Stimulated activated CD8-positive, alpha-beta memory T cell treated with anti-CD3 and anti-CD28 coated beads, Interleukin-7, amount 100 ng/mL, for 24 hours (primary cell): ENCODE results near the gene VMP1.

ENCODE experiments used
- DNase-seq: peaks from one replicate; pipeline ENCODE4 v3.0.0-alpha.2; 2020; ENCODE audit warnings: low read depth

Gene VMP1

DNA sequence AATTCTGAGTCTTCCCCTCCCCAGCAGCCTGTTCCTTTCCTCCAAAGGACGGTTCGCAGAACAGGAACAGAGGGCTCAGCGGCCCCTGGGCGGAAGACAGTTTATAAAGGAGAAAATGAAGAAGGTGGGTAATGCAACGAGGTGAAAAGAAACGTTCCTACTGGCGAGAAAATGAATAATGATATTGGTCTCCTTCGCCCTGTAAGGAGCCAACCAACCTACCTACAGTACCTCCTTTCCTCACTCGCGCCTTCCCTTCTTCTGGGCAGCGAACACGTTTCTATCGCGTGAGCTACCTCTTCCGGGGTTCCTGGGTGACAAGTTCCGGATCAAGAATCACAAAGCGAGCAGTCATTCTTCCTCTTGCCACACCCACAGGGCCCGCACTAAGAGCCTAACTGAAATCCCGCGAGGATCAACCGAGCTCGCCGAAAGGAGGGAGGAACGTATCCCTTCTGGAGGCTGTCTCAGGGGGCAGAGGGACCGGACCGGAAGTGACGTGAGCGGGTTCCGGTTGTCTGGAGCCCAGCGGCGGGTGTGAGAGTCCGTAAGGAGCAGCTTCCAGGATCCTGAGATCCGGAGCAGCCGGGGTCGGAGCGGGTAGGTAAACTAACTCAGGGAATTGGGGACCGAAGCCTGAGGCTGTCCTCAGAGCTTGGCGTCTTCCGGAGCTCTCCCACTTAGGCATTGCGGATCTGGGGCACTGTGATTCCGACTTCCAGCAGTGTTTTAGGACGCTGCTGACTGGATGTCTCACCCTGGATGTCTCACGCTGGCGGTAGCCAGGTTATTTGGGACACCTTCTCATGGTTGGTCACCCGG, at the start of gene VMP1, which contains the start of gene PTRH2:
VMP1 (plus strand) TSS at position 506 of the 822 bp plus-strand sequence. CDS start 23,793 bp downstream, outside the sequence.
PTRH2 (minus strand) TSS at position 282 of the 822 bp plus-strand sequence. CDS start 9,452 bp downstream, outside the sequence.
- DNase-seq: peak; percentile 86

DNA sequence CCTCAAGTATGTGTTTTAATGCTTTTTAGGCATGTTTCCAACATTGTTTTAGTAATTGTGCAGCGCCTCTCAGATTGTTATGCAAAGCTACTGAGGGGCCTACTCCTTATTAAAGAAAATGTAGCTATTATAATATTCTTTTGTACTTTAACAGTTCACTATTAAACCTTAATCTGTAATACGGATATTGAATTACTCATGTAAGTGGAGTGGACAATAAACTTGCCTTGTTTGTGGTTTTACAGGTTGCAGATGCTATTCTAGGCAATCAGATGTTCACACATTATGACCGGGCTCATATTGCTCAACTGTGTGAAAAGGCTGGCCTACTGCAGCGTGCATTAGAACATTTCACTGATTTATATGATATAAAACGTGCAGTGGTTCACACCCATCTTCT, 41.2 kb upstream of the VMP1 start:
- no peak for DNase-seq

DNA sequence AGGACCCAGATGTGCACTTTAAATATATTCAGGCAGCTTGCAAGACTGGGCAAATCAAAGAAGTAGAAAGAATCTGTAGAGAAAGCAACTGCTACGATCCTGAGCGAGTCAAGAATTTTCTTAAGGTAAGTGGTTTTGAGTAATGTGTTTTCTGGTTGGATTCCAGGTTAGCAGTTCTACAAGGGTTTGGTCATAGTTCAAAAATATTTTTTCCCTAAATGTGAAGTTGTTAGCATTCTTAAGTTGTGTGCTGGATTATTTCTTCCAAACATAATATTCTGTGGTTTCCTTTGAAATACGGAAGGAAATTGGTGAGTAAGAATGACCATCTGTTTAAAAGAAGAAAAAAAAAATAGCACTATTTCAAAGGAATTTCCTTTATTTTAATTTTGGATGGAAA, 38.6 kb upstream of the VMP1 start:
- DNase-seq: no peak

DNA sequence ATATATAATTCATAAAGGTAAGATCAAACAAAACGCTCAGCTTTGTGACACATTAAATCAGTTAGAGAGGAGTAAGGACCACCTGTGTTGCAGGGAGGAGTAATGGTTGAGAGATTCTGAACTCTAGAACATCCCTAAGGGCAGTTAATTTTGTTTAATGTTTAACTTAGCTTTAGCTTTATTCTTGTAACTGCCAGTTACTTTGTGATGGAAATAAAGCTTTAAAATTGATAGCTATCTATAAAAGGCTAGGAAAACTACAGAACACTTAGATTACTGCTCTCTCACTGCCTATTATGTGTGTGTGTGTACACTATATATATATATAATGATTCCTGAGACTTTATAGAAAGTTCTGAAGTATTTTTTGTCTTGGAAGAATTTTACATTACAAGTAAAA, 38.0 kb upstream of the VMP1 start:
- no peak for DNase-seq

DNA sequence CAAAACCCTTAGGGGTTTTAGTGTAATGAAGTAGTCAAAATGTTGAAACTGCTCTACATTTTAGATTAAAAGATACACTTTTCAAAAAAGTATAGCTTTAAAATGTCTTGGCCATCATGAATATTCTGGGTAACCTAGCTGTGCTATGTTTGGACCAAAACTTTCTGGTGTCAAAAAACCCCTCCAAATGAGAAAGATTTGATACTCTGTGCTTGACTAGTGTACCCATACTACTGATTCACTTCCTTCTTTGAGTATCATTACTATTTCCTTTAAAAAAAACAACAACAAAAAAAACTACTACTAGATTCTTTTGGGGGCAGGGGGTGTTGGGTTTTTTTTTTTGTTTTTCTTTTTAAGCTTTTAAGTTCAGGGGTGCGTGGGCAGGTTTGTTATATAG, 37.5 kb upstream of the VMP1 start:
- no peak for DNase-seq

DNA sequence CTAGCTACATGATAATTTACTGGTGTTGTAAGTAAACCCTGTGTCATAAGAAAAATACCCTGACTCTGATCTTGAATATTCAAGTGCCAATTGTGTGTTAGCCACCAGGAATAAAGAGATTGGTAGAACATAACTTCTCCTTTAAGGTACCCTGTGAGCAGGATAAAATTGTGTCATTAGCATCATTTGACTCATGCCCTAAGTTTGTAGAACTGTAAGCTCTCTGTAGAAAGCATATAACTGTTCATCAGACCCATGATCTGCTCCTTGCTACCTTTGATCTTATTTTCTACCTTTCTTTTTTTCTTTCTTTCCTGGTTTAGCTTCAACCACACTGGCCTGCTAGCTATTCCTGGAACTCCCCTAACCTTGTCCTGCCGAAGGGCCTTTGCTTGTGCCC, 36.1 kb upstream of the VMP1 start:
- no peak for DNase-seq

DNA sequence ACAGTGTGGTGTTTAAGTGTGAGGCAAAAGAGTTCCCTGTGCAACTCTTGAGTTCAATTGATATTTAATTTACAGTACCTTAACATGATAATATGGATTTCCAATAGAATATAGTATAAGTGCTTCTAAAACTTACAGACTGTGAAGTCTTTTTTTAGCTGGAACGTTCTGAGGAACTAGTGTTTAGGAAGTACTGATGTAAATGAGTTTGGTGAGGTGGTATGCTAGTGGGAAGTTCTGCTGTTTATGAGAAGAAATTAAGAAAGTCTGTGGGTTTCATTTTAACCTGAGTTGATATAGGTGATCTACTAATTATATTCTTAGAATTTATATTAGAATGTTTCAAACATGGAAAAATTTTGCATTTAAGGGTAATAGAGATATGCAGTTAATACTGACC, 32.2 kb upstream of the VMP1 start:
- DNase-seq: no peak

DNA sequence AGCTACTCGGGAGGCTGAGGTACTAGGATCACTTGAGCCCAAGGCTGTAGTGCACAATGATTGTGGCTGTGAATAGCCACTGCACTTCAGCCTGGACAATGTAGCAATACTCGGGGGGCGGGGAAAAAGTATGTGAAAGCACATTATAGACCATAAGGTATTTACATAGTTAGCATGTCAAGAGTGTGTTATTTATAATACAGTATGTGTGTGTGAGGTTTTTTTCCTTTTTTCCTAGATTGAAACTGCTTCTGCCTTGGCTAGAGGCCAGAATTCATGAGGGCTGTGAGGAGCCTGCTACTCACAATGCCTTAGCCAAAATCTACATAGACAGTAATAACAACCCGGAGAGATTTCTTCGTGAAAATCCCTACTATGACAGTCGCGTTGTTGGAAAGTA, 30.7 kb upstream of the VMP1 start:
- DNase-seq: no peak

DNA sequence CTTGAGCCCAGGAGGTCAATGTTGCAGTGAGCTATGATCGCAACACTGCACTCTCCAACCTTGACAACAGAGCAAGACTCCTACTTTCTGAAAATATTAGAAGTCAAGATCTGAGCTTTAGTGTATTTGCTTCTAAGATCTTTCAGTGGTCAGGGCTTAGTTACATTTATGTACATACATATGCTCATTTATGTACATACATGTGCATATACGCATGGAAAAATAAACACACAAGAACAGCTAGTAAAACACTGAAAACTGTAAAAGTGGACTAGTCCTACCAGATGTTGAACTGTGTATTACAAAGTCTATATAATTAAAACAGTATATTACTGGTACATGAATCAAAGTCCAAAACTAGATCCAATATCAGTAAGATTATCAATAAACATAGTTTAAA, 28.5 kb upstream of the VMP1 start:
- DNase-seq: no peak

DNA sequence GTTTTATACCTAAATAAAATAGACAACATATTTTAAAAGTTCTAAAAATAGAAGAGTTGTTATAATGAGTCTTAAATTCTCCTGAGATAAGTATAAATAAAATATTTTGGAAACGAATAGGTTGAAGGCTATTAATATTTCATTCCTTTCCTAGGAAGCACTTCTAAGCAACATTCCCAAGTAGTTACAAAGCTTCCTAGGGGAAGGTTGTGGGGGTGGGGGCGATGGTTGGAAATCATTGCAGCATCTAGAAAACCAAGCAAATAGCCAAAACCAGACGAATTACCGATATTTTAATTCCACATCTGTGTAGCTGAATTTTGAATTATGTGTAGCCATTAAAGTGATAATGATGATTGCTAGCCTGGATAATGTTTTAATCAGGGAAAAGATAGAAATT, 27.1 kb upstream of the VMP1 start:
- no peak for DNase-seq

DNA sequence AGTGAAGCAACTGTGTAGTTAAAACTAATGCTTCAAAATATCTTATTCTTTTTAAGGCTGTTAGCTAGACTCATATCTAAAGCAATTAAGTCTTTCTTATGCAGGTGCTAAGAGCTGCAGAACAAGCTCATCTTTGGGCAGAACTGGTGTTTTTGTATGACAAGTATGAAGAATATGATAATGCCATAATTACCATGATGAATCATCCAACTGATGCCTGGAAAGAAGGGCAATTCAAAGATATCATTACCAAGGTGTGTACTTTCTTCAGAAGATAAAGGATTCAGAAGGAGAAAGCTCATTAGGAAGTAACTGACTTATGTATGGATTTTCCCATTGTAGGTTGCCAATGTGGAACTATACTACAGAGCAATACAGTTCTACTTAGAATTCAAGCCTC, 24.2 kb upstream of the VMP1 start:
- DNase-seq: no peak

DNA sequence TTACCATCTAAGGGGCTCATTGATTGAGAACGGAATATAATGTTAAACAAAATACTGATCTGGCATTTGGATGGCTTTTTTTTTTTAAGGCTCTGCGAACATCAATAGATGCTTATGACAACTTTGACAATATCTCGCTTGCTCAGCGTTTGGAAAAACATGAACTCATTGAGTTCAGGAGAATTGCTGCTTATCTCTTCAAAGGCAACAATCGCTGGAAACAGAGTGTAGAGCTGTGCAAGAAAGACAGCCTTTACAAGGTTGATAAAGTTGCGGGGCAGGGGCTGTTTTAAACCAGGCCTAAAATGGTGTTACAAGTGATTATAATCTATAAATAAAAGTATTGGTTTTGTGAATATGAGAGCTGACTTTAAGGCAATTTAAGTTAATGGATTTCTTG, 22.5 kb upstream of the VMP1 start:
- no peak for DNase-seq

DNA sequence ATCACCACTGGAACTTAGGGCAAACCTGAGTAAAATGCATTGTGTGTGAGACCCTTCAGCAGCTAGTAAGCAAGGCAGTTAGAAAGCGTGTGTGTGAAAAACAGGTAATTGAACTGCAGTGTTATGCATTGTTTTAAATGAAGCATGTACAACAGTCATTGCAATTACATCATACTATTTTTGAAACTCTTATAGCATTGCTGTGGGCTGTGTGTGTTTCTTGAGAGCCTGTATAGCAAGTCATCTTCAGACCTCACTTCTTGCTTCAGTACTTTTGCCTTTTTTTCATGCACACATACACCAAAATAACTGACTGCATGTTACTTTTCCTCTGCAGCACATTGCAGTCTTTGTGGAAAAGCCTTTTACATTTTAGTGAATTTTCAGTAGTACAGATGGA, 19.4 kb upstream of the VMP1 start:
- DNase-seq: no peak

DNA sequence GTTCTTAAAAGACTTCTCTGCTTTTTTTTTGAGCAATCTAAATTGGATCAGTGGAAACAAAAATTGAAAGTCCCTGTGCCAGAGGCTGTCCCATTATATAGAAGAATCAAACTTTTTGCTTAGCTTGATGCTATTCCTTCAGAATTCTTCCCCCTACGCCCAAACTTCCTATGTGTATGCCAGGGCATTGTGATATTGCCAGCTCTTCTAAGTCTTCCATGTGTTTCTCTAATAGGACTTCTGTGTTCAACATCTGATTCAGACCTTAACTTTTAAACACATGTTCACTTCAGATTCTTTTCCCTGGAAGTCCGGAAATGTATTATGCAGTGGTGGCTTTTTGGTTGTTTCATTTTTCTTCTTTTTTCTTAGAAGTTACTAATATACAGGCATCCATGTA, 19.0 kb upstream of the VMP1 start:
- DNase-seq: no peak

DNA sequence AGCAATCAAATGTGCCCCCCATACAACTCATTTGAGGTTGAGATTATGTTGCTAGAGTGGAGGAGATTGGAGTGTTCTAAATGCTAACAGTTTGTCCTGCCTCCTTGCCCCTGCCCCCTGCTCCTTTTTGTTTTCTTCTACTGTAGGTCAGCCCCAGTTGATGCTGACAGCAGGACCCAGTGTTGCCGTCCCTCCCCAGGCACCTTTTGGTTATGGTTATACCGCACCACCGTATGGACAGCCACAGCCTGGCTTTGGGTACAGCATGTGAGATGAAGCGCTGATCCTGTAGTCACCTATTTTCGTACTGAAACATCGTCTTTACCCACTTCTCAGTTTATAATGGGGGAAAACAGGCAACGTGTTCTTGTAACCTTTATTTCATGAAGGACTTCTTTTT, 13.9 kb upstream of the VMP1 start:
- DNase-seq: no peak

DNA sequence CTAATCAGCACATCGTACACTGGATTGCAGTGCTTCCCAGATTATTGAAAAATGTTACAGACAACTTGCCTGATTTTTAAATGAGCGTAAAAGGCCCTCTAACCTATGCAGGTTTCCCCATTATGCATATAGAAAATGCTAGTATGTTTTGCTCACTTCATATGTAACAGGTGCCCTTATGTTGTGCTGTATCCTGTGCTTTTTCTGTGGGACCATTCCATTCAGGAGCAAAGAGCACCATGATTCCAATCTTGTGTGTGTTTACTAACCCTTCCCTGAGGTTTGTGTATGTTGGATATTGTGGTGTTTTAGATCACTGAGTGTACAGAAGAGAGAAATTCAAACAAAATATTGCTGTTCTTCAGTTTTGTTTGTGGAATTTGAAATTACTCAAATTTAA, 13.1 kb upstream of the VMP1 start:
- no peak for DNase-seq

DNA sequence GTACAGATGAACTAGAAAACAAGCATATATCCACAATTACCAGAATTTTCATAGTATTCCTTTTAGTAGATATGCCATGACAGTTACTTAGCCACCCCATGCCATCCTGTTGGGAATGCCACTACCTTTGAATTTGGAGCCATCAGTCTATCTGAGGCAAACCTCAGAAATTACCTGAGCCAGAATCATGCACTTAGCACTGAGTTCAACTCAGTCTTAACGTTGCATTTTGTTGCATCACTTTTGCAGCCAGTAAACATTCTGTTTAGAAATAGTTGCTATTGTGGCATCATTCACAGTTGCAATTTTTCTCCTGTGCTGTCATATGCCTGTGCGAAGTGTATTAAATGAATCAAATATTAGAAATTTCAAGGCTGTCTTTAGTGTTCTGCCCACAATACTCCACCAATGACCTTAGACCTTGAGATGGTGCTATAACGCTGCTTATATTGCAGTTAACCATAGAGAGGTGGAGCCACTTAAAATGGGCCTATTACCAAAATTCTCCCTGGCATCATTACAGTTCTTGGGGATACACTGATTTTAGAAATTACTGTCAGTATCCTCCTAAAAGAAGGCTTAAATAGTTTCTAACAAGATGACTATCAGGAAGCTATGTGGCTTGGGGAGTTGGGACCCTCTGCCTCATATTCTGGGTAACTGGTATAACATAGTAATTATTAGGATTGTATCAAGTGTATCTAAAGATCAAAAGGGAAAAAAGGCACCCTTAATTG, 11.3 kb upstream of the VMP1 start:
- DNase-seq: no peak

DNA sequence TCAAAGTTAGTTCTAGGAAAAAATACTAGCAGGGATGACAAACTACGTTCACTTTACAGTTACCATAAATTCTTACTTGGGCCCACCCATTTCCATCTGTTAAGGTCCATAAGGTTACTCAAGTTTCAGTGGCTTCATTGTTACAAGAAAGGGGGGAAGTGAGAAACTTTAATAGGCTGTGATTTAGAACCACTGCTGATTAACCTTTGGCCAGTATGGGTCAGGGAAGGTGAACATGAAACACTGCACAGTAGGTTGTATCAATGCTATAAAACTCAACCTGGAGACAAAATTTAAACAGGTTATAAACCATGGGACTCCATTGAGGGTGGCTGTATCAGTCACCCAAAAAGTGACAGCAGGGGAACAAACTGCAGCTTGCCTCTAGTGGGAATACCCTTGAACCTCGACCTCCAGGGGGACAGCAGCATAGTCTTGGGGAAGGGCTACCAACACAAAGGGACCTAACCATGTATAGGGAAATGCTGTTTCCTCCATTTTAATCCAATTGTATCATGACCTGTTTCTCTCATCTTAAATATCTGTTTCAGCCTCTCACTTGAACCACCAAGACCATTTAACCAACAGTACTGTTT, 10.7 kb upstream of the VMP1 start:
- no peak for DNase-seq

DNA sequence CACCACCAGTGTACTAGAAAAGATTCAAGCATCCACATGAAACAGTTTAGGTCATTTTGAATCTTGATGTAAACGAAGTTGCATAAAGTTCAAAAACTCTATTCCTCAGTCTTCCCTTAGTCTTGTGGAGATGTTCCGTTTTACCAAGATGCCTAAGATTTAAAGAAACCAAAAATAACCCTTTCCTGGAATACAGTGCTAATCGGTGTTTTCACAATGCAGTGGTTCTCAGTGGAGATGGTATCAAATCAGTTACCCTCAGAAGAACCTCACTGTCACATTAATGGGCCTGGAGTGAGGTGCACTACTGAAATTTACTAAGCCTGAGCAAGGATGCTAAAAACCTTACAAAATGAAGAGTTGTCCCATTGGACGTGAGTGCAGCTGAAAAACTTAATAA, 9.3 kb upstream of the VMP1 start:
- DNase-seq: no peak

DNA sequence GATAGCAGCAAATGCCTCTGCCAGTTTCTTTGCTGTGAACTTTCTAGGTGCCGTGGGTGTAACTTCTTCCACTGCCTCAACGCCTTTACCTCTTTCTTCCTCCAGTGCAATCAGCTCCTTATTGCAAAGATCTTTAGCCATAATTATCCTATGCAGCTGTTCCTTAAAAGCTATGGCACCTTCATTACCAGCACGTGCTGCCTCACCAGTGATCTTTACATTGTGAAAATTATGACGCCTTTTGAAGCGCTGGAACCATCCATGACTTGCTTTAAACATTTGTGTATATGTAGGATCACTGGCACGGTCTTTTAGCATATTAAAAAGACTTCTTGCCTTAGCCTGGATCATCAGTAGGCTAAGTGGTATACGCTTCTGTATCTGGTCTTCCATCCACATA, 8.2 kb upstream of the VMP1 start:
- no peak for DNase-seq

DNA sequence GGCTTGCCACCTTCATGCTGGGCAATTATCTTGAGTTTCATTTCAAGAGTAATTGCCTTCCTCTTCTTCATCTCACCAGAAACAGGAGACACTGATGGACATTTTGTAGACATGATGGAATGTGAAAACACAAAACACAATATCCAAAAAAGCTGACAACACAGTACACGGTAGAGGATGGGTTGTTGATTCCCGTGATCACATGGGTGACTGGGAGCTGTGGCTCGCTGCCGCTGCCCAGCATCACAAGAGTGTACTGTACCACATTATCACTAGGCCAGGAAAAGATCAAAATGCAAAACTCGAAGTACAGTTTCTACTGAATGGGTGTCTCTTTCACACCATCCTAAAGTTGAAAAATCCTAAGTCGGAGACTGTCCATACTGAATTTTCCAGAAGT, 7.7 kb upstream of the VMP1 start:
- DNase-seq: no peak

DNA sequence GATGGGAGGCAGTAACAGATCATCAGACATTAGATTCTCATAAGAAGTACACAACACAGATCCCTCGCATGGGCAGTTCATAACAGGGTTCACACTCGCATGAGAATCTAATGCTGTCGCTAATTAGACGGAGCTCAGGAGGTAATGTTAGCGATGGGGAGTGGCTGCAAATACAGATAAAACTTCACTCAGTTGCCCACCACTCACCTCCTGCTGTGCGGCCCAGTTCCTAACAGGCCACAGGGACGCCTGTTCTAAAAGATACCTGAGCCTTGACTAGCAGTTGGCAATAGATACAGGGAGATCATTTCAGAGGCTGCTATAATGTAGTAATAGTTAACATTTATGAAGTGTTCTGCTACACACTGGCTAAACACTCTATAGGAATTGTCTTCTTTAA, 5.2 kb upstream of the VMP1 start:
- no peak for DNase-seq

DNA sequence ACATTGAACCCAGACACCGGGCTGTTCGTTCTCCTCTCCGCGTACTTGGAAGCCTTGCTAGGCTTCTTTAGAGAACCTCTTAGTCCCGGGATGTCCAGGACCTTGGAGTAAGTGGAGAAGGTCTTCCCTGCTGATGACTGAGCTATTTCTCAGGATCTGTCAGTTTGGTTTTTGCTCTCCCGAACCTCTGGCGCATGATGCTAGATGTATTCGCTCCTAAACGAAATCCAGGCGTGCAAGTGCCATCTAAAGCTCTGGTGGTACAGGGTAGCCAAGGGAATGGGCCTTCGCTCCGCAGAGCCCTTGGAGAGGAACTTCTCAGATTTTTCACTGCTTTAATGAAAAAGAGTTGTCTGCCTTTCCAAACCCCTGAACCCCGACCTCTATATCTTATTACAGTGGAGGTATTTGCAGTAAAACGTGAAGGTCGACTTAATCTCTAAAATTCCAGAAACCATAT, 547 bp downstream of the VMP1 start:
- no peak for DNase-seq
